HG03439 (cell line): ENCODE data around the gene ZNF69.

Source experiments
- ATAC-seq: cut with Tn5 transposase; IDR thresholded peaks from one replicate; pipeline ENCODE4 v1.9.1; 2021; ENCODE audit warnings: mild to moderate bottlenecking, moderate library complexity; ENCODE audit not compliant: unreplicated experiment

ZNF69 gene

DNA sequence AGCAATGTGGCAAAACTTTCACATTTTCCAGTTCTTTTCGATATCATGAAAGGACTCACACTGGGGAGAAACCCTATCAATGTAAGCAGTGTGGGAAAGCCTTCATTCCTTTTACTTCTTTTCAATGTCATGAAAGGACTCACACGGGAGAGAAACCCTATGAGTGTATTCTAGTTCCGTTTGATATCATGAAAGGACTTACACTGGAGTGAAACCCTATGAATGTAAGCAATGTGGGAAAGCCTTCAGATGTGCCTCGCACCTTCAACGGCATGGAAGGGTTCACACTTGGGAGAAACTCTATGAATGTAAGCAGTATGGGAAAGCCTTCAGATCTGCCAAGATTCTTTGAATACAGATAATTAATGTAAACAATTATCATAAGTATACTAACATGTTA lies 62.7 kb downstream of the ZNF69 start:
- no peak for ATAC-seq
